Measurements from ENCODE around the gene CREBZF.
"Not testable (repeated sequence)": the region's sequence is repeated elsewhere in the genome, so short reads cannot be mapped to it uniquely, and the experiment has no call there.

Gene CREBZF

DNA sequence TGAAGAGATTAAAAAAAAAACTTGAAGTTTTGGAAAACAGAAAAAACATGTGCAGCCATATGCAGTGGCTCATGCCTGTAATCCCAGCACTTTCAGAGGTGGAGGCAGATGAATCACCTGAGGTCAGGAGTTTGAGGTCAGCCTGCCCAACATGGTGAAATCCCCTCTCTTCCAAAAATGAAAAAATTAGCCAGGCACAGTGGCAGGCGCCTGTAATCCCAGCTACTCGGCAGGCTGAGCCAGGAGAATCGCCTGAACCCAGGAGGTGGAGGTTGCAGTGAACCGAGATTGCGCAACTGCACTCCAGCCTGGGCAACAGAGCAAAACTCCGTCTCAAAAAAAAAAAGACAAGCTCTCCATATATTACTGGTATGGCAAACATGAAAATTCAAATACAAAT lies 45.4 kb downstream of the CREBZF start:
- TF ChIP-seq Cebpa-rat (IDR thresholded peaks at IDR 0.05) = peak; percentile 56 to 95 (median 83); a peak in 18 of 22 replicates
- peaks cover 0 to 8% (median 0%) of the 10 kb centered on the region in 11 experiments; a peak in 2 of 22 replicates for H3K9me3 ChIP-seq (replicated peaks in 1 of 11)
- H3K9ac ChIP-seq = no peak overlapping the region
- H4K20me1 ChIP-seq = no peaks in the 10 kb centered on the region
- H3K4me1 ChIP-seq = no peaks in the 10 kb centered on the region
- H3K36me3 ChIP-seq = no peaks in the 10 kb centered on the region
- no peaks in the 10 kb centered on the region for H3K27me3 ChIP-seq
- H3K27ac ChIP-seq = no peak overlapping the region
- no peak overlapping the region for H3K4me2 ChIP-seq
- no peak overlapping the region for H3K4me3 ChIP-seq

GRCh38 chr11:85611643-85612042 lies 53.3 kb downstream of the CREBZF start:
- H3K36me3 ChIP-seq, H3K27me3 ChIP-seq, H4K20me1 ChIP-seq, H3K27ac ChIP-seq, H3K9ac ChIP-seq, H3K4me3 ChIP-seq: not testable (repeated sequence)
- Histone ChIP-seq H3K4me1 (peaks cover 0 to 20% (median 0%) of the 10 kb centered on the region in 10 experiments; a peak in 6 of 20 replicates), H3K9me3 (replicated peaks in 1 of 11) (peaks cover 0 to 15% (median 11%) of the 10 kb centered on the region in 11 experiments; a peak in 13 of 22 replicates), H3K4me2 (peak overlapping the region in 3 of 11 experiments; percentile 50 to 67 (median 57); a peak in 5 of 22 replicates)

All from BLaER1 treated with 17β-estradiol and CSF1 and Interleukin-3, amounts not matched to agents 10 nM and 100 nM (cell line).